Muscle of leg (tissue), 11 donors: Measurements from ENCODE around the gene VRK2. TPM values are rescaled to one million over a fixed set of nuclear protein-coding genes. Genes with fewer than 3 reads are reported as not detected.
"Not testable (repeated sequence)": the region's sequence is repeated elsewhere in the genome, so short reads cannot be mapped to it uniquely, and the experiment has no call there.

Source experiments
- DNase-seq: peaks from one replicate; pipeline ENCODE4 v3.0.0; 2013
- H3K27ac ChIP-seq: one replicate; pipeline ENCODE4 v1.5.1; 2013; ENCODE audit warnings: mild to moderate bottlenecking, low read length, control low read depth
- H3K27me3 ChIP-seq: one replicate; pipeline ENCODE4 v1.6.1; 2013; ENCODE audit warnings: low read length; ENCODE audit not compliant: control insufficient read depth, insufficient read depth
- H3K36me3 ChIP-seq: one replicate; pipeline ENCODE4 v1.6.1; 2013; ENCODE audit warnings: low read length; ENCODE audit not compliant: control insufficient read depth, insufficient read depth
- H3K4me1 ChIP-seq: one replicate; pipeline ENCODE4 v1.6.1; 2013; ENCODE audit warnings: low read length; ENCODE audit not compliant: control insufficient read depth, insufficient read depth
- H3K4me3 ChIP-seq: one replicate; pipeline ENCODE4 v1.5.1; 2013; ENCODE audit warnings: low read length, control low read depth
- H3K9me3 ChIP-seq: replicated peaks from 2 replicates; pipeline ENCODE4 v1.6.1; 2013; ENCODE audit warnings: low read depth, low read length; ENCODE audit not compliant: control insufficient read depth
- WGBS: methylation state at CpG from one replicate; pipeline ENCODE4 v1.1.5; 2013; ENCODE audit warnings: missing lambda C conversion rate; ENCODE audit not compliant: insufficient coverage; 5-methylcytosine and 5-hydroxymethylcytosine counted together
- polyA plus RNA-seq, 8 donors: library from polyadenylated mRNA; unstranded; fragments of 120-200 nt; gene quantifications; one replicate each; pipeline versions ENCODE4 v1.2.1 to v1.2.3, GENCODE V29; 2013; ENCODE audit warnings: inconsistent platforms in 1 of 8, low replicate concordance in 1 of 8; ENCODE audit not compliant: insufficient read length in 8 of 8, insufficient read depth in 1 of 8
- total RNA-seq: library from RNA; stranded (reverse); fragments of 120-200 nt; gene quantifications from one replicate; pipeline ENCODE4 v1.2.4, GENCODE V29; 2013

VRK2 gene
- total and polyA plus RNA-seq, 9 donors, result 12.2 to 17.7 (median 14.2) TPM

DNA sequence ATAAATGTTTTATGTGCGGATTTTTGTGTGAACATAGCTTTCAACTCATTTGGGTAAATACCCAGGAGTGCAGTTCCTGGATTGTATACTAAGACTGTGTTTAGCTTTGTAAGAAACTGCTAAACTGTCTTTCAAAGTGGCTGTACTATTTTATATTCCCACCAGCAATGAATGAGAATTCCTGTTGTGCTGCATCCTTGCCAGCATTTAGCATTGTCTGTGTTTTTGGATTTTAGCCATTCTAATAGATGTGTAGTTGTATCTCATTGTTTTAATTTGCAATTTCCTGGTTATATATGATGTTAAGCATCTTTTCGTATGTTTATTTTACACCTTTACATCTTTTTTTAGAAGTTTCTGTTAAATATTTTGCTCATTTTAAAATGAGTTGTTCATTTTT lies 24.2 kb downstream of the VRK2 start:
- WGBS, result no CpG with 5 or more reads among the region's 2 CpGs
- H3K4me1 ChIP-seq, result no peaks in the 10 kb centered on the region
- no peaks in the 10 kb centered on the region for H3K27me3 ChIP-seq
- H3K36me3 ChIP-seq, result no peaks in the 10 kb centered on the region
- H3K27ac ChIP-seq, result no peak overlapping the region
- no peak for DNase-seq
- no peak overlapping the region for H3K4me3 ChIP-seq
- no peaks in the 10 kb centered on the region for H3K9me3 ChIP-seq

DNA sequence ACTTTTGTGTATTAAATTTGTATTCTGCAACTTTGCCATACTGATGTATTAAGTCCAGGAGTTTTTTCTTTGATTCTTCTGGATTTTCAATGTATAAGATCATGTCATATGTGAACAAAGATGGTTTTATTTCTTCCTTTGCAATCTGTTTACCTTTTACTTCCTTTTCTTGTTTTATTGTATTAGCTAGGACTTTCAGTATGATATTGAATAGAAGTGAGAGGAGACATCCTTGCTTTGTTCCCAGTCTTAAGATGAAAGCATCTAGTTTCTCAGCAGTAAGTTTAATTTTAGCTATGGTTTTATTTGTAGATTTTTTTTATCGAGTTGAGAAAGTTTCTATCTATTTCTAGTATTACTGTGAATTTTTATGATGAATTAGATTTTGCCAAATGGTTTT lies 25.5 kb downstream of the VRK2 start:
- H3K9me3 ChIP-seq, result no peaks in the 10 kb centered on the region
- WGBS, result no CpG with 5 or more reads among the region's 1 CpG

DNA sequence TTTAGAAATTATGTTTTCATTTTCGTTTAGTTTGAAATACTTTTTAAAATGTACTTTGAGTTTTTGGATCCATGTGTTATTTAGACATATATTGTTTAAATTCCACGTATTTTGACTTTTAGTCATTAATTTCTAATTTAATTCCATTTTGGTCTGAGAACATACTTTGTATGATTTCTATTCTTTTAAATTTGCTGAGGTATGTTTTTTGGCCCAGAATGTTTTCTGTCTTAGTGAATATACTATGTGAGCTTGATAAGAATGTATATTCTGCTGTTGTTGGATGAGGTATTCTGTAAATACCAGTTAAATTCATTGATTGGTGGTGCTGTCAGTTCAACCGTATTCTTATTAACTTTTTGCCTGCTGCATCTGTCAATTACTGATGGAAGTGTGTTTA lies 26.4 kb downstream of the VRK2 start:
- DNase-seq, result no peak
- H3K4me1 ChIP-seq, result no peaks in the 10 kb centered on the region
- no peaks in the 10 kb centered on the region for H3K27me3 ChIP-seq
- H3K27ac ChIP-seq, result no peak overlapping the region
- WGBS, result no CpG with 5 or more reads among the region's 3 CpGs
- no peaks in the 10 kb centered on the region for H3K36me3 ChIP-seq
- H3K4me3 ChIP-seq, result no peak overlapping the region
- no peaks in the 10 kb centered on the region for H3K9me3 ChIP-seq

More for the DNA sequence above, 25.5 kb downstream of the VRK2 start:
- Histone ChIP-seq H3K4me1 (no peaks in the 10 kb centered on the region), H3K27ac (no peak overlapping the region), H3K36me3 (no peaks in the 10 kb centered on the region), H3K4me3 (no peak overlapping the region), H3K27me3 (no peaks in the 10 kb centered on the region)
- DNase-seq, result no peak

DNA sequence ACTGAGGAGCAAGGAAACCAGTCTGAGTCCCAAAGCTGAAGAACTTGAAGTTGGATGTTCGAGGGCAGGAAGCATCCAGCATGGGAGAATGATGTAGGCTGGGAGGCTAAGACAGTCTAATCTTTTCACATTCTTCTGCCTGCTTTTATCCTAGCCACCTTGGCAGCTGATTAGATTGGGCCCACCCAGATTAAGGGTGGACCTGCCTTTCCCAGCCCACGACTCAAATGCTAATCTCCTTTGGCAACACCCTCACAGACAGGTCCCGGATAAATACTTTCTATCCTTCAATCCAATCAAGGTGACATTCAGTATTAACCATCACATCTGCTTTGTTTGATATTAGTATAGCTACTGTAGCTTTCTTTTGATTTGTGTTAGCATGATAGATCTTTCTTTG lies 27.1 kb downstream of the VRK2 start:
- no peaks in the 10 kb centered on the region for H3K36me3 ChIP-seq
- no CpG with 5 or more reads among the region's 3 CpGs for WGBS

DNA sequence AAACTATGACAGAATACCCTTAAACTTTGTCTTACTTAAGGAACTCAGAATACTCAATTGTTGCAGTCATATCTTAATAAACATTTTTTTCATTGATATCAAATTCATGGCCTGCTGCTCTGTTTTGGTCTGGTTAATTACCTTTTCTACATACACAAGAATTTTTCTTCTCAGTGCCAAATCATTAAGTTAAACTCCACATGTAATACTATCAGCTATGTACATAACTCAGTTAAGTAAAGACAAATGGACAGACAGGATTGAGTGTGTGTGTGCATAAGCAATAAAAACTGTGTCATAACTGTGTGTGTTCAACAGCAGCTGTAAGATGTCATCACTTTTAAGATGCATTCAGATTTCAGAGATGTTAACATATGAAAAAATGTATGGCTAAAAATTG lies 34.4 kb downstream of the VRK2 start:
- no peaks in the 10 kb centered on the region for H3K36me3 ChIP-seq
- H3K4me3 ChIP-seq, result no peak overlapping the region
- H3K9me3 ChIP-seq, result no peaks in the 10 kb centered on the region
- H3K27ac ChIP-seq, result no peak overlapping the region
- DNase-seq, result no peak
- no peaks in the 10 kb centered on the region for H3K27me3 ChIP-seq
- H3K4me1 ChIP-seq, result no peaks in the 10 kb centered on the region

More for the DNA sequence above, 27.1 kb downstream of the VRK2 start:
- Histone ChIP-seq H3K9me3 (no peaks in the 10 kb centered on the region), H3K27ac (no peak overlapping the region), H3K27me3 (no peaks in the 10 kb centered on the region), H3K4me3 (no peak overlapping the region), H3K4me1 (no peaks in the 10 kb centered on the region)
- no peak for DNase-seq

- Histone ChIP-seq H3K4me1 (no peaks in the 10 kb centered on the region), H3K27me3 (no peaks in the 10 kb centered on the region), H3K27ac (no peak overlapping the region), H3K36me3 (peaks cover 2% of the 10 kb centered on the region), H3K9me3 (no peaks in the 10 kb centered on the region), H3K4me3 (no peak overlapping the region)
- DNase-seq, result no peak
- no CpG with 5 or more reads among the region's 2 CpGs for WGBS
These were observed 42.5 kb downstream of the VRK2 start for GRCh38 chr2:58089081-58089480.

- not testable (repeated sequence) for H3K4me1 ChIP-seq, H3K9me3 ChIP-seq, H3K27ac ChIP-seq, DNase-seq, H3K4me3 ChIP-seq, H3K27me3 ChIP-seq, H3K36me3 ChIP-seq
- WGBS, result no CpG with 5 or more reads among the region's 4 CpGs
These were observed 46.2 kb downstream of the VRK2 start for GRCh38 chr2:58092772-58093171.

GRCh38 chr2:58097025-58097424 lies 50.4 kb downstream of the VRK2 start:
- no peaks in the 10 kb centered on the region for H3K27me3 ChIP-seq
- no peaks in the 10 kb centered on the region for H3K9me3 ChIP-seq
- no peaks in the 10 kb centered on the region for H3K4me1 ChIP-seq
- WGBS, result no CpG with 5 or more reads among the region's 1 CpG
- H3K27ac ChIP-seq, result no peak overlapping the region
- no peaks in the 10 kb centered on the region for H3K36me3 ChIP-seq
- no peak overlapping the region for H3K4me3 ChIP-seq
- DNase-seq, result no peak

GRCh38 chr2:58098254-58099095 lies 51.9 kb downstream of the VRK2 start:
- no peak for DNase-seq
- no peaks in the 10 kb centered on the region for H3K4me1 ChIP-seq
- H3K4me3 ChIP-seq, result no peak overlapping the region
- no peak overlapping the region for H3K27ac ChIP-seq
- no peaks in the 10 kb centered on the region for H3K9me3 ChIP-seq
- no CpG with 5 or more reads among the region's 4 CpGs for WGBS
- H3K27me3 ChIP-seq, result no peaks in the 10 kb centered on the region
- H3K36me3 ChIP-seq, result no peaks in the 10 kb centered on the region

DNA sequence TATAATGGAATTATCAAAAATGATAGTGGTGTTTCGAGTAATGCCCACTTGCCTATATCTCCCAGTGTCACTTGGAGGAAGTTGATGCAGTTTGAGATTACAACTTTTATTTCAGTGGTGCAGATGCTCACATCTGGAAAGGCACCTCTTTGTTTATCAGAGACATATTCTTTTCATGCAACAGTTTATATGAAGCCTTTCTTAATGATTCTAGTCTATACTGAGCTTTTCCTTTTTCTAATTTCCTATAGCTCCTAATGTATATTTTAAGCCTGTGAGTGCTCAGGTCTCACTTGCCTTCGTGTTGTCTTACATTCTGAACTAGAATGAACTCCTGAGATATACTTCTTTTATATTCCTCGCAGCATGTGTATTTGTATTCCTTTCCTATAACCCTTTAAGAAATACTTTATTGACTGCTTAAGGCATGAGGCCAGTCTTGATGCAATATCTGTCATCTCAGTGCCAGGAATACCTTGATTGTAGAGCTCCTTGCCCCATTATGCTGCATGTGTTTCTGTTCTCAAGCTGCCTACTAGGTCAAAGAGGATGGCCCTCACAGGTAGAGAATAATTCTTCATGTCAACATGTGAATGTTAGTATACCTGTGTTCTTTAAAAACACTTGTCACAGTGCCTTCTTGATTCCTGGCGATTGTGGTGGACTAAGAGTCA lies 52.6 kb downstream of the VRK2 start:
- Histone ChIP-seq H3K4me1 (no peaks in the 10 kb centered on the region), H3K27ac (no peak overlapping the region), H3K27me3 (no peaks in the 10 kb centered on the region), H3K4me3 (no peak overlapping the region), H3K9me3 (no peaks in the 10 kb centered on the region), H3K36me3 (no peaks in the 10 kb centered on the region)
- no peak for DNase-seq
- WGBS, result 100% methylated on average over 1 of the region's 4 CpGs
